Colonic mucosa (tissue), 4 donors: ENCODE results near the gene SLC17A9. TPM values are rescaled to one million over a fixed set of nuclear protein-coding genes. Genes with fewer than 3 reads are reported as not detected.

Experiments used
- DNase-seq: peaks from one replicate; pipeline ENCODE4 v3.0.0-alpha.2; 2020
- H3K27ac ChIP-seq: fragments of 200-600 bp; one replicate; pipeline ENCODE4 v1.8.0; 2021
- H3K27me3 ChIP-seq: fragments of 200-600 bp; one replicate; pipeline ENCODE4 v1.8.0; 2021
- H3K36me3 ChIP-seq: fragments of 200-600 bp; one replicate; pipeline ENCODE4 v1.8.0; 2021
- H3K4me1 ChIP-seq: fragments of 200-600 bp; one replicate; pipeline ENCODE4 v1.8.0; 2021; ENCODE audit warnings: mild to moderate bottlenecking
- H3K4me3 ChIP-seq: fragments of 200-600 bp; one replicate; pipeline ENCODE4 v1.8.0; 2021
- H3K9ac ChIP-seq, 2 donors: one replicate each; pipeline ENCODE4 v1.7.0; 2013; ENCODE audit warnings: control low read depth in 2 of 2, low read depth in 2 of 2, low read length in 2 of 2
- H3K9me3 ChIP-seq: fragments of 200-600 bp; one replicate; pipeline ENCODE4 v1.8.0; 2021
- intact Hi-C: fragments of 100-400 bp; cut with DNase I; formaldehyde crosslinking; loops from one replicate; pipeline ENCODE4 v1.14.1; 2022
- total RNA-seq, 2 donors: library from RNA; stranded (reverse); fragmentation: NEBNext Ultra II Directional in 1 of 2; extraction: Animal tissue kit (Norgen Biotek cat#: 25700) in 1 of 2; gene quantifications; one replicate each; pipeline ENCODE4 v1.2.1, GENCODE V29; 2021
- TF ChIP-seq, protein P1 (sequence below): fragments of 200-600 bp; IDR thresholded peaks from one replicate; pipeline ENCODE4 v1.8.0; 2022; ENCODE audit warnings: antibody characterized with exemption, mild to moderate bottlenecking
- donor health status: healthy.
- donor health status: DM: no; HTN: no; CAD: no.
- donor health status: DM: no; HTN: no; CAD: no.

SLC17A9 gene
- total RNA-seq, 2 donors from 2014 or later: 23.1 to 54.7 TPM

GRCh38 chr20:63004607-63005364 is 52.3 kb downstream of the SLC17A9 start:
- Histone ChIP-seq H3K27me3 (peaks cover 68% of the 10 kb centered on the region), H3K4me1 (no peaks in the 10 kb centered on the region)
- no peak for DNase-seq

DNA sequence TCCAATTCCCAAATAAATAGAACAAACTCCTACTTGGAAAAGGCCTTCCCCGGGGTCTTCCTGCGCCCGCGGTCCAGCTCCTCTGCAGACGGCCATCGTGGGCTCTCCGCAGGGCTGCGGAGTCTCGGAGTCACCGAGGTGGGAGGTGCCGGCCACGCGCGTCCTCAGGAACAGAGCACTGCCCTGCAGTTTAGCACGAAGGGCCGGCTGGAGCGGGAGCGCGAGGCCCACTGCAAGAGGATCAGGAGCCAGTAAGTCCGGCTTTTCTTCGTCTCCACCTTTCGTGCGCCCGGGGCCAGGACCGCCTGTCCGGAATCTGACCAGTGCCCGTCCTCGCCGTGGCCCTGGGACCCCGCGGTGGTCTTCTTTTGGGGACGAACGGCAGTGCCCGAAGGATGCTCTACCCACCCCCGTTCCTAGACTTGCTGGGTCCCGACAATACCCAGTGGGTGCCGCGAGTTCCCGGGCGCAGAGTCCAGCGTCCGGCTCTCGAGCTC is 52.9 kb downstream of the SLC17A9 start:
- Histone ChIP-seq H3K9me3 (no peaks in the 10 kb centered on the region), H3K27me3 (peaks cover 74% of the 10 kb centered on the region), H3K27ac (no peak overlapping the region), H3K9ac (no peak overlapping the region), H3K4me3 (no peak overlapping the region), H3K36me3 (no peaks in the 10 kb centered on the region), H3K4me1 (no peaks in the 10 kb centered on the region)
- TF ChIP-seq, protein P1, sequence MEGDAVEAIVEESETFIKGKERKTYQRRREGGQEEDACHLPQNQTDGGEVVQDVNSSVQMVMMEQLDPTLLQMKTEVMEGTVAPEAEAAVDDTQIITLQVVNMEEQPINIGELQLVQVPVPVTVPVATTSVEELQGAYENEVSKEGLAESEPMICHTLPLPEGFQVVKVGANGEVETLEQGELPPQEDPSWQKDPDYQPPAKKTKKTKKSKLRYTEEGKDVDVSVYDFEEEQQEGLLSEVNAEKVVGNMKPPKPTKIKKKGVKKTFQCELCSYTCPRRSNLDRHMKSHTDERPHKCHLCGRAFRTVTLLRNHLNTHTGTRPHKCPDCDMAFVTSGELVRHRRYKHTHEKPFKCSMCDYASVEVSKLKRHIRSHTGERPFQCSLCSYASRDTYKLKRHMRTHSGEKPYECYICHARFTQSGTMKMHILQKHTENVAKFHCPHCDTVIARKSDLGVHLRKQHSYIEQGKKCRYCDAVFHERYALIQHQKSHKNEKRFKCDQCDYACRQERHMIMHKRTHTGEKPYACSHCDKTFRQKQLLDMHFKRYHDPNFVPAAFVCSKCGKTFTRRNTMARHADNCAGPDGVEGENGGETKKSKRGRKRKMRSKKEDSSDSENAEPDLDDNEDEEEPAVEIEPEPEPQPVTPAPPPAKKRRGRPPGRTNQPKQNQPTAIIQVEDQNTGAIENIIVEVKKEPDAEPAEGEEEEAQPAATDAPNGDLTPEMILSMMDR: no peak
- DNase-seq: no peak
- intact Hi-C loops: no loop called here

More at GRCh38 chr20:63004607-63005364, 52.3 kb downstream of the SLC17A9 start:
- Histone ChIP-seq H3K4me3 (no peak overlapping the region), H3K27ac (no peak overlapping the region), H3K36me3 (no peaks in the 10 kb centered on the region), H3K9ac (no peak overlapping the region), H3K9me3 (no peaks in the 10 kb centered on the region)
- intact Hi-C loops: no loop called here
- TF ChIP-seq, protein P1: no peak

DNA sequence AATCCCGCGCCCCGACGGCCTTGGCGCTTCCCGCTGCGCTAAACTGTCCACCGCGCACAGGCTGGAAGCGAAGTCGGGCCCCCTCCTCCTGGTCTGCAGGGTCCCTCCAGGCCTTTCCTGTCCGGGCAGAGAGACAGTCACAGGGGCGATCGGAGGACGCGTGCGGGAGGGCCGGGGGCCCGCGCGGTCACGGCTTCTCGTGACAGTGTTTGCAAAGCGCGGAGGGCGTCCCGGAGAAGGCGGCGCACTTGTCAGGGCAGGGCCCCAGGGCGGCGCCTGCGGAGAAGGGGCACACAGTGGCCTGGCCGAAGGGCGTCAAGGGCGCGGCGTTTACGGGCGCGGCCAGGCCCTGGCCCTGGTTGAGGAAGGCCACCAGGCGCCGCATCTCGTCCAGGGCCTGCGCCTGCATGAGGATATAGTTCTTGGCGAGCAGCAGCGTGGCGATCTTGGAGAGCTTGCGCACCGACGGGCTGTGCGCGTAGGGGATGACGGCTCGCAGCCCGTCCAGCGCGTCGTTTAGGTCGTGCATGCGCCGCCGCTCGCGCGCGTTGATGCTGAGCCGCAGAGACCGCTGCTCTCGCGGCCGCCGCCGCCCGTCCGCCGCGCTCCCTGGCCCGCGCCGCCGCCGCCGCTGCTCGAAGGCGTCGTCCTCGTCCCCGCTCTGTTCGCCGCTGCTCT is 53.5 kb downstream of the SLC17A9 start:
- intact Hi-C loops: no loop called here
- Histone ChIP-seq H3K36me3 (no peaks in the 10 kb centered on the region), H3K4me1 (no peaks in the 10 kb centered on the region), H3K27me3 (peaks cover 79% of the 10 kb centered on the region), H3K9me3 (no peaks in the 10 kb centered on the region), H3K27ac (no peak overlapping the region), H3K9ac (no peak overlapping the region), H3K4me3 (no peak overlapping the region)
- no peak for DNase-seq
- TF ChIP-seq, protein P1: no peak

DNA sequence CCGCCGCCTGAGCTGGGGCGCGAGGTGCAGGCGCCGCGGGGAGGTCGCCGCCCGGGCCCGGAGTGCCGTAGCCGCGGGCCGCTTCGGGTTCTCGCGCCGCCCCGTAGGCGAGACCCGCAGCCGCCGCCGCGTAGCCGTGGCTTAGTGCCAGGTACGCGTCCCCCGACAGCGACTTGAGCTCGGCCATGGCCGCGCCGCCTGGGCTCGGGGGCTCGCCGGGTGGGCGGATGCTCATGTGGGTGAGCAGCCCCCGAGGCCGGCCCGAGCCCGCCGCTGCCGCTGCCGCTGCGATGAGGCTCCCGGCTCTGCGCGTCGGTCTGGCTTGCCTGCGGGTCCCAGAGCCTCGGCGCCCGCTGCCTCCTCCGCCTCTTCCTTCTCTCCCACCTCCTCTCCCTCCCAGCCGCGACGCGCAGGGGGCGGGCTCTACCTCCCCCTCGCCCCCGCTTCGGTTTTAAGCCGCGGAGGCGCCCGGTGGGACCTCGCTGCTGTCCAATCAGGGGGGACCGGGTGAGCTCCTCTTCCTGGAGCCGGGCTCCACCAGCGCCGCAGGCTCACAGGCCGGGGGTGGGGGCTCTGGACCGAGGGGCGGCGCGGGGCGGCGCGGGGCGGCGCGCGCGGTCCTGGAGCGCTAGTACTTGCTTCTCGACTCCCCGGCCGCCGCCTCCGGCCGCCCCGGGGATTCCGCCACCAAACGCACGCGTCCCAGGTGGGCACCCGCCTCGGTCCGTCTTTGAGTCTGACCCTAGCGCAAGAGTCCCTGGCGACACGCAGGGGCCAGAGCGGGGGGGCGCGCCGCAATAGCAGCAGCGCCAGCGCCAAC is 54.2 kb downstream of the SLC17A9 start, which contains the start of gene BHLHE23:
Gene BHLHE23 (minus strand): TSS at position 425 of the 820 bp plus-strand sequence. CDS start 190 bp downstream, at position 235.
- DNase-seq: no peak
- Histone ChIP-seq H3K4me3 (no peak within 1 kb of the TSS), H3K9ac (no peak within 1 kb of the TSS), H3K9me3 (no peaks in the 10 kb centered on the region), H3K27ac (no peak within 1 kb of the TSS), H3K4me1 (no peaks in the 10 kb centered on the region), H3K36me3 (no peaks in the 10 kb centered on the region), H3K27me3 (peaks cover 86% of the 10 kb centered on the region)
- intact Hi-C loops: no loop called here
- TF ChIP-seq, protein P1: no peak

- peaks cover 85% of the 10 kb centered on the region for H3K27me3 ChIP-seq
- no peak overlapping the region for H3K9ac ChIP-seq
- no peak overlapping the region for H3K27ac ChIP-seq
- DNase-seq: no peak
- TF ChIP-seq, protein P1: no peak
- H3K9me3 ChIP-seq: no peaks in the 10 kb centered on the region
- no peak overlapping the region for H3K4me3 ChIP-seq
- intact Hi-C loops: no loop called here
- H3K36me3 ChIP-seq: no peaks in the 10 kb centered on the region
- no peaks in the 10 kb centered on the region for H3K4me1 ChIP-seq
These were observed 54.8 kb downstream of the SLC17A9 start for GRCh38 chr20:63007360-63007645.
